GM12878 (cell line): ENCODE results near the gene SVIP. TPM values are rescaled to one million over a fixed set of nuclear protein-coding genes. Genes with fewer than 3 reads are reported as not detected.

ENCODE experiments used
- BHLHE40 ChIP-seq, 2 experiments: fragments of 450-650 bp in 1 of 2; IDR thresholded peaks; 2 replicates each; pipeline ENCODE4 v1.6.1; 2011 to 2017; ENCODE audit warnings: low read depth in 2 of 2, borderline replicate concordance in 1 of 2, improper control_type of control experiment in 1 of 2, low read length in 1 of 2, mild to moderate bottlenecking in 1 of 2
- CEBPB ChIP-seq, 2 experiments: fragments of 150-350 bp in 1 of 2; IDR thresholded peaks; 2 replicates each; pipeline ENCODE4 v1.6.1; 2012 to 2014; ENCODE audit warnings: low read depth in 2 of 2, low read length in 2 of 2, borderline replicate concordance in 1 of 2, inconsistent platforms in 1 of 2
- EGR1 ChIP-seq, 2 experiments: IDR thresholded peaks; 1 replicate in 1 of 2; 2 replicates in 1 of 2; pipeline ENCODE4 v1.6.1; 2011 to 2012; ENCODE audit warnings: low read depth in 2 of 2, low read length in 2 of 2, borderline replicate concordance in 1 of 2, mild to moderate bottlenecking in 1 of 2, moderate library complexity in 1 of 2
- EZH2 ChIP-seq: IDR thresholded peaks from 2 replicates; pipeline ENCODE4 v1.6.1; 2012; ENCODE audit warnings: low read depth, mild to moderate bottlenecking, control low read depth, inconsistent platforms, low read length, borderline replicate concordance; ENCODE audit not compliant: control insufficient read depth
- FOS ChIP-seq: IDR thresholded peaks from 3 replicates; pipeline ENCODE4 v1.6.1; 2011; ENCODE audit warnings: borderline replicate concordance; ENCODE audit not compliant: insufficient read length; ENCODE audit errors: extremely low read depth
- FOXK2 ChIP-seq: fragments of 450-650 bp; IDR thresholded peaks from 2 replicates; pipeline ENCODE4 v1.6.1; 2017; ENCODE audit warnings: mild to moderate bottlenecking, moderate library complexity
- FOXM1 ChIP-seq: IDR thresholded peaks from 2 replicates; pipeline ENCODE4 v1.6.1; 2012; ENCODE audit warnings: low read depth, mild to moderate bottlenecking, inconsistent platforms, low read length, moderate library complexity
- HSF1 ChIP-seq: fragments of 150-350 bp; IDR thresholded peaks from 2 replicates; pipeline ENCODE4 v1.6.1; 2014; ENCODE audit warnings: mild to moderate bottlenecking, low read depth, low read length
- KLF5 ChIP-seq: fragments of 450-650 bp; IDR thresholded peaks from 2 replicates; pipeline ENCODE4 v1.6.1; 2014; ENCODE audit warnings: mild to moderate bottlenecking; ENCODE audit not compliant: partially characterized antibody
- MTA2 ChIP-seq: fragments of 450-650 bp; IDR thresholded peaks from 2 replicates; pipeline ENCODE4 v1.6.1; 2016; ENCODE audit warnings: low read depth, mild to moderate bottlenecking, moderate library complexity
- MXI1 ChIP-seq: fragments of 150-350 bp; IDR thresholded peaks from 2 replicates; pipeline ENCODE4 v1.6.1; 2011; ENCODE audit warnings: low read depth, mild to moderate bottlenecking, inconsistent platforms, low read length, improper control_type of control experiment
- NRF1 ChIP-seq: conservative IDR thresholded peaks from 2 replicates; pipeline ENCODE4 v1.6.1; 2011; ENCODE audit warnings: mild to moderate bottlenecking, low read depth, low read length, improper control_type of control experiment
- PAX8 ChIP-seq: fragments of 450-650 bp; IDR thresholded peaks from 2 replicates; pipeline ENCODE4 v1.6.1; 2017; ENCODE audit warnings: mild to moderate bottlenecking, moderate library complexity
- PBX3 ChIP-seq: IDR thresholded peaks from 2 replicates; pipeline ENCODE4 v1.6.1; 2011; ENCODE audit warnings: mild to moderate bottlenecking, low read depth, low read length, moderate library complexity; ENCODE audit not compliant: insufficient replicate concordance
- RAD21 ChIP-seq: IDR thresholded peaks from 2 replicates; pipeline ENCODE4 v1.6.1; 2011; ENCODE audit warnings: mild to moderate bottlenecking, low read depth, low read length, moderate library complexity; ENCODE audit not compliant: insufficient read depth
- RB1 ChIP-seq: fragments of 450-650 bp; formaldehyde crosslinking; IDR thresholded peaks from 2 replicates; pipeline ENCODE4 v1.6.1; 2017; ENCODE audit warnings: mild to moderate bottlenecking, borderline replicate concordance
- REST ChIP-seq: IDR thresholded peaks from 2 replicates; pipeline ENCODE4 v1.6.1; 2012; ENCODE audit warnings: mild to moderate bottlenecking, low read depth, low read length
- STAT1 ChIP-seq: fragments of 450-650 bp; conservative IDR thresholded peaks from 2 replicates; pipeline ENCODE4 v1.6.1; 2014; ENCODE audit warnings: antibody characterized with exemption, mild to moderate bottlenecking
- ZNF687 ChIP-seq: fragments of 450-650 bp; IDR thresholded peaks from 2 replicates; pipeline ENCODE4 v1.6.1; 2017; ENCODE audit warnings: mild to moderate bottlenecking, moderate library complexity
- polyA plus RNA-seq, 11 experiments: library from polyadenylated mRNA; depleted of rRNA in 4 of 11; unstranded in 6 of 11; stranded (reverse) in 5 of 11; fragments of >200 nt; fragmentation: Nextera tagmentation in 4 of 11; fragmentation: Illumina TruSeq in 1 of 11; extraction: Ambion mirVana in 4 of 11; extraction: Trizol in 1 of 11; gene quantifications; 1 replicate in 1 of 11; 2 replicates in 10 of 11; pipeline versions ENCODE4 v1.2.1 to v1.2.3, GENCODE V29; 2011 to 2016; ENCODE audit warnings: inconsistent platforms in 2 of 11, missing spikeins in 2 of 11, low read depth in 1 of 11
- total RNA-seq, 4 experiments: library from RNA; depleted of rRNA in 3 of 4; stranded (reverse); fragments of >200 nt in 3 of 4; fragmentation: Illumina TruSeq in 1 of 4; extraction: Trizol in 1 of 4; gene quantifications; 2 replicates each; pipeline versions ENCODE4 v1.2.1 to v1.2.3, GENCODE V29; 2013 to 2021

The SVIP gene
- total and polyA plus RNA-seq, 10 of the 15 experiments (the other 5 are each of a cell fraction or from before 2014, with no cell fraction given): 17.8 to 78.0 (median 55.4) TPM

- TF ChIP-seq NRF1 (no peak), MXI1 (peak; percentile 38; the same call in 1 of the 2 replicates), BHLHE40 (IDR thresholded peaks at IDR 0.05; ENCODE audit: borderline replicate concordance in 1 of 2, low read depth in 2 of 2, low read length in 1 of 2) (peak in 1 of 2 experiments; percentile 25; a peak in 1 of 4 replicates), REST (no peak), RB1 (no peak), HSF1 (no peak), FOS (no peak), STAT1 (no peak), FOXM1 (no peak), PBX3 (peak; percentile 72), EGR1 (IDR thresholded peaks at IDR 0.05; ENCODE audit: borderline replicate concordance in 1 of 2, low read depth in 2 of 2, low read length in 2 of 2) (no peak), FOXK2 (no peak), KLF5 (no peak), PAX8 (0 out of 2 replicates have a peak, but pooled peaks have one; percentile 65), MTA2 (peak; percentile 80), EZH2 (no peak), CEBPB (IDR thresholded peaks at IDR 0.05; ENCODE audit: borderline replicate concordance in 1 of 2, low read depth in 2 of 2, low read length in 2 of 2) (no peak), RAD21 (no peak), ZNF687 (peak; percentile 42; the same call in 1 of the 2 replicates)
These were observed 48.5 kb downstream of the SVIP start (continued) for GRCh38 chr11:22780952-22781593.
